Measurements from ENCODE around the gene AGAP1.

DNA sequence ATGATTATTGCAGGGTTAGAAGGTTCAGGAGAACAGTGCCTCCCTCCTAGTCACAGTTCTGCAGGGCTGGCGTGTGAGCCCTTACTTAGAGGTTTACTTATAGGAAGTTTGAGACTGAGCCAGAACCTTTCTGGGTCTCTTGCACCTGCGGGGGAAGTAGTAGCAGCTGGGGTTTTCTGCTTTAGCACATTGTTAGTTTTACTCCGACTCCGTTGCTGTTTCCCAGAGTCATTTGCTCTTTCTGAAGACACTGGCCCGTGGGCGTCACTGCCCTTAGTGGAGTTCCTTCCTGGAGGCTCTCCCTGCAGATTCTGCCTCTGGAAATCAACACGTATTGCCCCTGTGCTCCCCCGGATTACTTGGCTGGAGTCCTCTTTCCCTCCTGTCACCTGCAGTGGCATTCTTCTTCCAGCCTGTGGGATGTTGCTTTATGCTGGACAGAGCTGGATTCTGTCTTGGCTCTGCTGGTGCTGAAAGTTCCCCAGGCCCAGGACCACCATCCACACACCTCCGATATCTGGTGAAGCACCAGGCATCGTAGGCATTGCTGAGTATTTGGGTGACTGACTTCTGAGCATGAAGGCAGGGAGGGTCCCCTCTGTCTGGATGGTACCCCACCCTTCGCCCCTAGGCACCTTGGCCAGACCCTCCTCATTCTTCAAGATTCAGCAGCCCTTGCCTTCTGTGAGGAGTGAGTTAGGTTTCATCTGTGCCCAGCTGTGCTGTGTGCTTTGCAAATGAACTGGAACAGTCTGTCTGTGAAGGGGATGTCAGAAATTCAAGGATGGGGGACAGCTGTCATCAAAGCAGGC, 51.7 kb downstream of the AGAP1 start:
- no peak for TF ChIP-seq POLR2A (IDR thresholded peaks at IDR 0.05)
- TF ChIP-seq, protein P1, sequence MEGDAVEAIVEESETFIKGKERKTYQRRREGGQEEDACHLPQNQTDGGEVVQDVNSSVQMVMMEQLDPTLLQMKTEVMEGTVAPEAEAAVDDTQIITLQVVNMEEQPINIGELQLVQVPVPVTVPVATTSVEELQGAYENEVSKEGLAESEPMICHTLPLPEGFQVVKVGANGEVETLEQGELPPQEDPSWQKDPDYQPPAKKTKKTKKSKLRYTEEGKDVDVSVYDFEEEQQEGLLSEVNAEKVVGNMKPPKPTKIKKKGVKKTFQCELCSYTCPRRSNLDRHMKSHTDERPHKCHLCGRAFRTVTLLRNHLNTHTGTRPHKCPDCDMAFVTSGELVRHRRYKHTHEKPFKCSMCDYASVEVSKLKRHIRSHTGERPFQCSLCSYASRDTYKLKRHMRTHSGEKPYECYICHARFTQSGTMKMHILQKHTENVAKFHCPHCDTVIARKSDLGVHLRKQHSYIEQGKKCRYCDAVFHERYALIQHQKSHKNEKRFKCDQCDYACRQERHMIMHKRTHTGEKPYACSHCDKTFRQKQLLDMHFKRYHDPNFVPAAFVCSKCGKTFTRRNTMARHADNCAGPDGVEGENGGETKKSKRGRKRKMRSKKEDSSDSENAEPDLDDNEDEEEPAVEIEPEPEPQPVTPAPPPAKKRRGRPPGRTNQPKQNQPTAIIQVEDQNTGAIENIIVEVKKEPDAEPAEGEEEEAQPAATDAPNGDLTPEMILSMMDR (IDR thresholded peaks at IDR 0.05), result no peak
- no peak for TF ChIP-seq POLR2AphosphoS5 (IDR thresholded peaks at IDR 0.05)
